ENCODE measurements around the gene NR4A1. TPM values are rescaled to one million over a fixed set of nuclear protein-coding genes. Genes with fewer than 3 reads are reported as not detected.

The NR4A1 gene
- total and polyA plus RNA-seq, 2 of the 13 experiments (the other 11 are each of a cell fraction or from before 2014, with no cell fraction given): 5.7 to 15.2 TPM

DNA sequence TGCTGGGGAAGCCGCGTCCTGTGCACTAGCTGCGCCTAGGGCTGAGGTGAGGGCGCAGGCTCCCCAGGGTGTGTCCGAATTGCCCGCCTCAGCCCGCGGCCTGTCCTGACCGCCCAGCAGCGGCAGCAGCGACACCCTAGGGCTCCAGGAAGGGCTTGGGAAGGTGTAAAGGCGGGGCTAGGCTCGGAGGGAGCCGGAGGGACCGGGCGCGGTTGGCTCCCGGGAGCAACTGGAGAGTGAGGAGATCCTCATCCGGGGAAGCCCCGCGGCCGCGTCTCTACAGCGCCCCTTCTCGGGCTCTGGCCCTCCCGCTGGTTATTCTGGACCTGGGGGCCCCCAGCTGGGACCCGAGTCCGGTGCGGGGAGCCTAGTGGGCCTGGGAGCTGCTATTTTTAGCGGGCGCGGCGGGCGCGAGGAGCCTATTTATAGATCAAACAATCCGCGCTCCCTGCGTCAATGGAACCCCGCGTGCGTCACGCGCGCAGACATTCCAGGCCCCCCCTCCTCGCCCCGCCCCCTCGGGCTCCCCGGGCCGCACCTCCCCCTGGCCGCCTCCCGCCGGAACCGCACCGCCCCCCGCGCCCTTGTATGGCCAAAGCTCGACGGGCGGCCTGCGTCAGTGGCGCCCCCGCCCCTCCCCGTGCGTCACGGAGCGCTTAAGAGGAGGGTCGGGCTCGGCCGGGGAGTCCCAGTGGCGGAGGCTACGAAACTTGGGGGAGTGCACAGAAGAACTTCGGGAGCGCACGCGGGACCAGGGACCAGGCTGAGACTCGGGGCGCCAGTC is at the start of gene NR4A1 (continued):
- TF ChIP-seq TCF7 (IDR thresholded peaks at IDR 0.05; ENCODE audit: low read depth): peak; percentile 85
- TF ChIP-seq PRDM15 (CRISPR knock-in tag; IDR thresholded peaks at IDR 0.05): peak; percentile 29; the same call in 1 of the 2 replicates
- TF ChIP-seq, protein P1, sequence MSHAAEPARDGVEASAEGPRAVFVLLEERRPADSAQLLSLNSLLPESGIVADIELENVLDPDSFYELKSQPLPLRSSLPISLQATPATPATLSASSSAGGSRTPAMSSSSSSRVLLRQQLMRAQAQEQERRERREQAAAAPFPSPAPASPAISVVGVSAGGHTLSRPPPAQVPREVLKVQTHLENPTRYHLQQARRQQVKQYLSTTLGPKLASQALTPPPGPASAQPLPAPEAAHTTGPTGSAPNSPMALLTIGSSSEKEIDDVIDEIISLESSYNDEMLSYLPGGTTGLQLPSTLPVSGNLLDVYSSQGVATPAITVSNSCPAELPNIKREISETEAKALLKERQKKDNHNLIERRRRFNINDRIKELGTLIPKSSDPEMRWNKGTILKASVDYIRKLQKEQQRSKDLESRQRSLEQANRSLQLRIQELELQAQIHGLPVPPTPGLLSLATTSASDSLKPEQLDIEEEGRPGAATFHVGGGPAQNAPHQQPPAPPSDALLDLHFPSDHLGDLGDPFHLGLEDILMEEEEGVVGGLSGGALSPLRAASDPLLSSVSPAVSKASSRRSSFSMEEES (CRISPR knock-in tag; IDR thresholded peaks at IDR 0.05): peak; percentile 66; the same call in 1 of the 2 replicates
- 0 out of 2 replicates have a peak, but pooled peaks have one; percentile 54 for TF ChIP-seq ZNF572 (CRISPR knock-in tag; IDR thresholded peaks at IDR 0.05)
- TF ChIP-seq CBX5 (CRISPR knock-in tag; IDR thresholded peaks at IDR 0.05; ENCODE audit: borderline replicate concordance): peak; percentile 32; the same call in 1 of the 2 replicates
- peak; percentile 37; the same call in 1 of the 2 replicates for TF ChIP-seq TBX3 (IDR thresholded peaks at IDR 0.05; ENCODE audit: borderline replicate concordance)
- no peak; the same call in 1 of the 2 replicates for TF ChIP-seq ZNF431 (CRISPR knock-in tag; IDR thresholded peaks at IDR 0.05; ENCODE audit: borderline replicate concordance, low read depth)
- no peak for TF ChIP-seq MAFK (conservative IDR thresholded peaks at IDR 0.05 in 1 of 2, IDR thresholded peaks at IDR 0.05 in 1 of 2; ENCODE audit: low read length in 2 of 2)
- peak; percentile 68 for TF ChIP-seq RBM39 (IDR thresholded peaks at IDR 0.05; ENCODE audit: low read depth, low read length, poor library complexity, severe bottlenecking)
- TF ChIP-seq WIZ (CRISPR knock-in tag; IDR thresholded peaks at IDR 0.05): no peak; the same call in 1 of the 2 replicates
- 0 out of 2 replicates have a peak, but pooled peaks have one; percentile 23 for TF ChIP-seq ZBTB8A (CRISPR knock-in tag; IDR thresholded peaks at IDR 0.05; ENCODE audit: borderline replicate concordance, low read depth)
- TF ChIP-seq FOXO4 (CRISPR knock-in tag; conservative IDR thresholded peaks at IDR 0.05): no peak
- TF ChIP-seq, protein P2, sequence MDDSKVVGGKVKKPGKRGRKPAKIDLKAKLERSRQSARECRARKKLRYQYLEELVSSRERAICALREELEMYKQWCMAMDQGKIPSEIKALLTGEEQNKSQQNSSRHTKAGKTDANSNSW (CRISPR knock-in tag; IDR thresholded peaks at IDR 0.05; ENCODE audit: borderline replicate concordance): no peak
- no peak for TF ChIP-seq ZNF337 (CRISPR knock-in tag; IDR thresholded peaks at IDR 0.05; ENCODE audit: borderline replicate concordance, low read depth)
- TF ChIP-seq, protein P3, sequence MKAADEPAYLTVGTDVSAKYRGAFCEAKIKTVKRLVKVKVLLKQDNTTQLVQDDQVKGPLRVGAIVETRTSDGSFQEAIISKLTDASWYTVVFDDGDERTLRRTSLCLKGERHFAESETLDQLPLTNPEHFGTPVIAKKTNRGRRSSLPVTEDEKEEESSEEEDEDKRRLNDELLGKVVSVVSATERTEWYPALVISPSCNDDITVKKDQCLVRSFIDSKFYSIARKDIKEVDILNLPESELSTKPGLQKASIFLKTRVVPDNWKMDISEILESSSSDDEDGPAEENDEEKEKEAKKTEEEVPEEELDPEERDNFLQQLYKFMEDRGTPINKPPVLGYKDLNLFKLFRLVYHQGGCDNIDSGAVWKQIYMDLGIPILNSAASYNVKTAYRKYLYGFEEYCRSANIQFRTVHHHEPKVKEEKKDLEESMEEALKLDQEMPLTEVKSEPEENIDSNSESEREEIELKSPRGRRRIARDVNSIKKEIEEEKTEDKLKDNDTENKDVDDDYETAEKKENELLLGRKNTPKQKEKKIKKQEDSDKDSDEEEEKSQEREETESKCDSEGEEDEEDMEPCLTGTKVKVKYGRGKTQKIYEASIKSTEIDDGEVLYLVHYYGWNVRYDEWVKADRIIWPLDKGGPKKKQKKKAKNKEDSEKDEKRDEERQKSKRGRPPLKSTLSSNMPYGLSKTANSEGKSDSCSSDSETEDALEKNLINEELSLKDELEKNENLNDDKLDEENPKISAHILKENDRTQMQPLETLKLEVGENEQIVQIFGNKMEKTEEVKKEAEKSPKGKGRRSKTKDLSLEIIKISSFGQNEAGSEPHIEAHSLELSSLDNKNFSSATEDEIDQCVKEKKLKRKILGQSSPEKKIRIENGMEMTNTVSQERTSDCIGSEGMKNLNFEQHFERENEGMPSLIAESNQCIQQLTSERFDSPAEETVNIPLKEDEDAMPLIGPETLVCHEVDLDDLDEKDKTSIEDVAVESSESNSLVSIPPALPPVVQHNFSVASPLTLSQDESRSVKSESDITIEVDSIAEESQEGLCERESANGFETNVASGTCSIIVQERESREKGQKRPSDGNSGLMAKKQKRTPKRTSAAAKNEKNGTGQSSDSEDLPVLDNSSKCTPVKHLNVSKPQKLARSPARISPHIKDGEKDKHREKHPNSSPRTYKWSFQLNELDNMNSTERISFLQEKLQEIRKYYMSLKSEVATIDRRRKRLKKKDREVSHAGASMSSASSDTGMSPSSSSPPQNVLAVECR (CRISPR knock-in tag; IDR thresholded peaks at IDR 0.05; ENCODE audit: borderline replicate concordance): peak; percentile 78

Measured in HepG2 (cell line).